Breast epithelium (tissue), 4 donors: ENCODE data around the gene SUPT4H1. TPM values are rescaled to one million over a fixed set of nuclear protein-coding genes. Genes with fewer than 3 reads are reported as not detected.

Experiments
- DNase-seq, 2 donors: peaks; one replicate each; pipeline ENCODE4 v3.0.0-alpha.2; 2019; ENCODE audit warnings: low spot score in 2 of 2
- H3K27ac ChIP-seq, 2 donors: fragments of 200-600 bp; sonication (generic) in 1 of 2; one replicate each; pipeline ENCODE4 v1.5.1; 2016 to 2019; ENCODE audit warnings: mild to moderate bottlenecking in 1 of 2
- H3K27me3 ChIP-seq, 2 donors: fragments of 200-600 bp; sonication (generic) in 1 of 2; one replicate each; pipeline versions ENCODE4 v1.5.1 to v1.6.0; 2017 to 2019; ENCODE audit warnings: control low read depth in 1 of 2, mild to moderate bottlenecking in 1 of 2
- H3K36me3 ChIP-seq: fragments of 200-600 bp; one replicate; pipeline ENCODE4 v1.5.1; 2019
- H3K4me1 ChIP-seq, 2 donors: fragments of 200-600 bp; sonication (generic); one replicate each; pipeline ENCODE4 v1.5.1; 2016 to 2019; ENCODE audit warnings: control low read depth in 1 of 2
- H3K4me3 ChIP-seq, 3 donors: fragments of 200-600 bp; sonication (generic); 1 replicate in 2 of 3; 2 replicates in 1 of 3; pipeline ENCODE4 v1.5.1; 2016 to 2019; ENCODE audit warnings: mild to moderate bottlenecking in 3 of 3, moderate library complexity in 2 of 3
- H3K9me3 ChIP-seq, 2 donors: fragments of 200-600 bp; sonication (generic) in 1 of 2; one replicate each; pipeline ENCODE4 v1.5.1; 2016 to 2019; ENCODE audit warnings: control low read depth in 1 of 2
- POLR2A ChIP-seq: fragments of 450-650 bp; IDR thresholded peaks from one replicate; pipeline ENCODE4 v1.6.1; 2016; ENCODE audit warnings: antibody characterized with exemption, mild to moderate bottlenecking, moderate library complexity
- POLR2AphosphoS5 ChIP-seq, 3 donors: sonication (generic); formaldehyde crosslinking; IDR thresholded peaks; one replicate each; pipeline ENCODE4 v1.6.1; 2017; ENCODE audit warnings: antibody characterized with exemption in 3 of 3
- intact Hi-C: fragments of 100-400 bp; cut with DNase I; formaldehyde crosslinking; loops from one replicate; pipeline ENCODE4 v1.15.1; 2023; ENCODE audit warnings: low total_unique reads
- total RNA-seq, 3 donors: library from RNA; depleted of rRNA; stranded (reverse); fragments of >200 nt; gene quantifications; one replicate each; pipeline ENCODE4 v1.1.0, GENCODE V29; 2016
- TF ChIP-seq, protein P1 (sequence below), 3 donors: fragments of 450-650 bp; IDR thresholded peaks; one replicate each; pipeline ENCODE4 v1.5.1; 2016 to 2017; ENCODE audit warnings: antibody characterized with exemption in 3 of 3, mild to moderate bottlenecking in 3 of 3, moderate library complexity in 3 of 3

Gene SUPT4H1
- total RNA-seq, 3 donors from 2014 or later: 46.4 to 61.6 (median 48.2) TPM

DNA sequence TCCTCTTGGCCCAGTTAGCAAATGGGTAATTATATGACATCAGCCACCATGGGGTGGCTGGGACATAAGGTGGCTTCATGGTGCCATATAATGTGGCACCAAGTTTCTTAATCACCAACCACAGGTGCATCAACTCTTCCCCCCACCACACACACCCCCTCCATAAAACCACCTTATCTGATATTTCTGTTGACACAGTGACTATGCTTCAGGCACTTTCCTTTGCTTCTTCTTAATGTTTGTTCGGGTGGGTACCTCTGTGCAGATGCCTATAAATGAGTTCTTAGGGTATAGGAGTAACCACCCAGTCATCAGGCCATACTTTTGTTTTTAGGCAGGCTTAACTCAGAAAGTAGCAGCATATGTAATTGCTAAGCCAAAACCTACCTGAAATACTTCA is 35.8 kb upstream of the SUPT4H1 start:
- no peaks in the 10 kb centered on the region for H3K36me3 ChIP-seq
- H3K9me3 ChIP-seq: no peaks in the 10 kb centered on the region
- no peak overlapping the region for H3K4me3 ChIP-seq
- DNase-seq: no peak
- TF ChIP-seq, protein P1, sequence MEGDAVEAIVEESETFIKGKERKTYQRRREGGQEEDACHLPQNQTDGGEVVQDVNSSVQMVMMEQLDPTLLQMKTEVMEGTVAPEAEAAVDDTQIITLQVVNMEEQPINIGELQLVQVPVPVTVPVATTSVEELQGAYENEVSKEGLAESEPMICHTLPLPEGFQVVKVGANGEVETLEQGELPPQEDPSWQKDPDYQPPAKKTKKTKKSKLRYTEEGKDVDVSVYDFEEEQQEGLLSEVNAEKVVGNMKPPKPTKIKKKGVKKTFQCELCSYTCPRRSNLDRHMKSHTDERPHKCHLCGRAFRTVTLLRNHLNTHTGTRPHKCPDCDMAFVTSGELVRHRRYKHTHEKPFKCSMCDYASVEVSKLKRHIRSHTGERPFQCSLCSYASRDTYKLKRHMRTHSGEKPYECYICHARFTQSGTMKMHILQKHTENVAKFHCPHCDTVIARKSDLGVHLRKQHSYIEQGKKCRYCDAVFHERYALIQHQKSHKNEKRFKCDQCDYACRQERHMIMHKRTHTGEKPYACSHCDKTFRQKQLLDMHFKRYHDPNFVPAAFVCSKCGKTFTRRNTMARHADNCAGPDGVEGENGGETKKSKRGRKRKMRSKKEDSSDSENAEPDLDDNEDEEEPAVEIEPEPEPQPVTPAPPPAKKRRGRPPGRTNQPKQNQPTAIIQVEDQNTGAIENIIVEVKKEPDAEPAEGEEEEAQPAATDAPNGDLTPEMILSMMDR (IDR thresholded peaks at IDR 0.05): no peak
- no peak for TF ChIP-seq POLR2AphosphoS5 (IDR thresholded peaks at IDR 0.05)
- no peak for TF ChIP-seq POLR2A
- peak overlapping the region in 1 of 2 donors; percentile 1 for H3K27ac ChIP-seq
- no peaks in the 10 kb centered on the region for H3K27me3 ChIP-seq
- intact Hi-C loops: no loop called here
- H3K4me1 ChIP-seq: no peaks in the 10 kb centered on the region

DNA sequence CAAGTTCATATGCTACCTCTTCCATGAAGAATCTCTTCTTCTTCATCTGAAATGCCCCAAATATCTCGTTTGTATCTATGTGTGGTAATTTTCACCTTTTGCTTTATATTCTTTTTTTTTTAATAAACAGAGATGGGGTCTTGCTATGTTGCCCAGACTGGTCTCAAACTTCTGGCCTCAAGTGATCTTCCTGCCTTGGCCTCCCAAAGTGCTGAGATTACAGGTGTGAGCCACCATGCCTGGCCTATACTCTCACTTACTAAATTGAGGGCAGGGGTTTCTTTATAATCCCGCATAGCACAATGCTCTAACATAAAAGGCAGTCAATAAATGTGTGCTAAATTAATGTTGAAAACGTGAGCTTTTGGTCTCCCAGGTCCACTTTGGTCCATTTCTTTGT is 34.7 kb upstream of the SUPT4H1 start:
- Histone ChIP-seq H3K27me3 (no peaks in the 10 kb centered on the region), H3K4me1 (no peaks in the 10 kb centered on the region), H3K27ac (no peak overlapping the region), H3K36me3 (no peaks in the 10 kb centered on the region), H3K4me3 (no peak overlapping the region), H3K9me3 (no peaks in the 10 kb centered on the region)
- DNase-seq: no peak
- TF ChIP-seq POLR2A: no peak
- TF ChIP-seq POLR2AphosphoS5 (IDR thresholded peaks at IDR 0.05): no peak
- TF ChIP-seq, protein P1 (IDR thresholded peaks at IDR 0.05): no peak
- intact Hi-C loops: no loop called here

DNA sequence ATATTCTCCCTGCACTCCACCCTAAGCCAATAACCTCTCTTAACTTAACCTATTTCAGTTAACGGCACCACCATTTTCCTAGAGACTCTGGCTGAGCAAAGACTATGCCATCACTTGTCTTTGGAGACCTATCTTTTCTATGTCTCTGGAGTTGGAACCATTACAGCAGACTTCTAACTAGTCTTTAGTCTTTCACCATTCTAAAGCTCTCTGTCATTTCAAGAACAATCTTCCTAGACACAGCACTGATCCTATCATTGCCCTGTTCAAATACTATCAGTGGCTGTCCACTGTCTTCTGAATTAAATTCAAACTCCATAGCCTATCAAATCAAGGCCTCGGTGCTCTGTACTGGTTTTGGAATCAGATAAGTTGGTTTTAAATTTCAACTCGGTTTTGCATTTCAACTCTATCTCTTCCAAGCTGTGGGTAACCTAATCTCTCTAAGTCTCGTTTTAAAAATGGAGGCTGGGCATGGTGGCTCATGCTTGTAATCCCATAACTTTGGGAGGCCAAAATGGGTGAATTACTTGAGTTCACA is 33.4 kb upstream of the SUPT4H1 start:
- H3K9me3 ChIP-seq: no peaks in the 10 kb centered on the region
- no peaks in the 10 kb centered on the region for H3K4me1 ChIP-seq
- no peaks in the 10 kb centered on the region for H3K27me3 ChIP-seq
- intact Hi-C loops: no loop called here
- no peak overlapping the region for H3K27ac ChIP-seq
- H3K36me3 ChIP-seq: no peaks in the 10 kb centered on the region
- no peak for DNase-seq
- H3K4me3 ChIP-seq: no peak overlapping the region
- TF ChIP-seq, protein P1 (IDR thresholded peaks at IDR 0.05): no peak
- TF ChIP-seq POLR2AphosphoS5 (IDR thresholded peaks at IDR 0.05): no peak
- no peak for TF ChIP-seq POLR2A

DNA sequence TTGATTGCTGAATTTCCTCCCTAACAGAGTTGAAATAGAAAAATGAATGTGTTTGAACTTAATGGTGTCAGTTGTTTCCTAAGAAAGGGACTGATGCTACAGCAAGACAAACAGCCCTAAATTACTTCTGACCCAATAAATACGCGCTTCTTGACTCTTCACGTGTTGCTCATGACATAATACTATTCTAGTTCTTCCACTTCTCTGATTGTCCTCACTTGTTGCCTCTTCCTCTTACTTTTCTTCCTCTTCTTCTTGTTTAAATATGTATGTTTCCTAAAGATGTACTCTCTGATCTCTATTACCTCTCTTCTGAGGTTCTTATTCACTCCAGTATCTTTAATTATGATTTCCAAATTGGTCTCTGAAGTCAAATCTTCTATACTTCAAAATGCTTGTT is 32.9 kb upstream of the SUPT4H1 start:
- no peak overlapping the region for H3K27ac ChIP-seq

DNA sequence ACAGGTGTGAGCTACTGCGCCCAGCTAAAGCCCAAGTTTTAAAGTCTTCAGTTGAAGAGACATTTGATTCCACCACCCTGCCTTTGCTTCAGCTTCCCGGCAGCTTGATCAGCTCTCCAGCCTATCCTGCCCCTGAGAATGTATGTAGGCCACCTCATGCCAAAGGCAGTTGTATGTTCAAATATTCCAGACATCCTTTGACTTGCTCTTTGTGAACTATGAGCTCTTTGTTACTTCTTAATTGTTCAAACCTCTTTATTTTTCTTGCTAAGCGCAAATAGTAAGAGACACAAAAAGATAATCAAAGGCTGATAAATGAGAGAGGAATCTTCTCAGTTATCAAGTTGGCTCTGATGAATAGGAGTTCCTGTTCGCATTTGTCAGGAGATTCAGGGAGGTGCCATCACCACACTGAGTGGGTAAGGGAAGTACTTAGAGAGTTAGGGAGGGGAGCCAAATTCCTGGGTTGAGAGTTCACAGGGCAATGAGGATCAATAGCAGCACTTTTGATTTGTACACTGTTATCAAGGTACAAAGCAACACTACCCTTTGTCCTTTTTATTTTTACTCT is 32.0 kb upstream of the SUPT4H1 start:
- Histone ChIP-seq H3K4me1 (no peaks in the 10 kb centered on the region), H3K4me3 (no peak overlapping the region), H3K27ac (no peak overlapping the region), H3K9me3 (no peaks in the 10 kb centered on the region), H3K36me3 (no peaks in the 10 kb centered on the region), H3K27me3 (no peaks in the 10 kb centered on the region)
- intact Hi-C loops: no loop called here
- TF ChIP-seq, protein P1 (IDR thresholded peaks at IDR 0.05): no peak
- no peak for TF ChIP-seq POLR2AphosphoS5 (IDR thresholded peaks at IDR 0.05)
- TF ChIP-seq POLR2A: no peak
- no peak for DNase-seq

More for the DNA sequence above, 32.9 kb upstream of the SUPT4H1 start:
- Histone ChIP-seq H3K4me3 (no peak overlapping the region), H3K4me1 (no peaks in the 10 kb centered on the region), H3K27me3 (no peaks in the 10 kb centered on the region), H3K9me3 (no peaks in the 10 kb centered on the region), H3K36me3 (no peaks in the 10 kb centered on the region)
- no peak for TF ChIP-seq POLR2A
- TF ChIP-seq, protein P1 (IDR thresholded peaks at IDR 0.05): no peak
- TF ChIP-seq POLR2AphosphoS5 (IDR thresholded peaks at IDR 0.05): no peak
- intact Hi-C loops: no loop called here
- no peak for DNase-seq
